GM19023 (cell line): Measurements from ENCODE around the gene C2orf76.
"Not testable (repeated sequence)": the region's sequence is repeated elsewhere in the genome, so short reads cannot be mapped to it uniquely, and the experiment has no call there.

Source experiments
- ATAC-seq: cut with Tn5 transposase; IDR thresholded peaks from one replicate; pipeline ENCODE4 v1.9.1; 2021; ENCODE audit warnings: mild to moderate bottlenecking, moderate library complexity; ENCODE audit not compliant: unreplicated experiment

Gene C2orf76

DNA sequence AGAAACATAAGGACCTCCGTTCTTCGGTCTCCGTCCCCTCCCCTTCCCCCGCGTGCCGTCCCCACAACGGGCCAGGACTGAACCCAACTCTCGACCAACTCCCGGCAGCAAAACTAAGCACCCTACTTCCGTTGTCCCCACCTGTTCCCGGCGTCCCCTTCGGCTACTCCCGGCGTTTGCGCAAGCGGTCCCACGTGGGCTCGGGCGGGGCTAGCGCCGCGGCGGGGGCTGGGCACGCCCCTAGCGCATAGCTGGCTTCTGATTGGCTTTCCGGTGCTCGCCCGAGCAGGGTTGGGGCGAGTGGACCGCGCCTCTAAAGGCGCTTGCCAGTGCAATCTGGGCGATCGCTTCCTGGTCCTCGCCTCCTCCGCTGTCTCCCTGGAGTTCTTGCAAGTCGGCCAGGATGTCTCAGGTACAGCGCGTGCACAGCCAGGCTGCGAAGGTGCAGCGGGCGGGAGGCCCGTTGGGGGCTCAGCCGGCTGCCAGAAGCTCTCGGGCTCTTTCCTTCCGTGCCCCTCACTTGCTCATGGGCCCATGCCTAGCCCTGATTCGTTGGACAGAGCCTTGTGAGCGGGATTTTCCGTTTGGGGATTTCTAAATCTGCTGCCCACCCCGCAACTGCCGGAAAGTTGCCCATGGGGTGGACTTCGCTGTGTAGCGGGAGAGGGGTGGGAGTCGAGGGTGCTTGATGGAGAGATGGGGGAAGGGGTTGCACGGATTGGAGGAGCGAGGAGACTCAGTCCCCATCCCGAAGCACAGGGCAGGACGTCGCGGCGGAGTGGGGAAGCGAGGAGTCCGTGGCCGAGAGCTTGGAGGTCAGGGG, at the start of gene C2orf76, which contains the start of gene DBI:
C2orf76 (minus strand) TSS at position 186 of the 823 bp plus-strand sequence. CDS start 26,875 bp downstream, outside the sequence.
DBI (plus strand) TSS at position 329 of the 823 bp plus-strand sequence; CDS start at position 404, 75 bp downstream.
- ATAC-seq = peak; percentile 96

DNA sequence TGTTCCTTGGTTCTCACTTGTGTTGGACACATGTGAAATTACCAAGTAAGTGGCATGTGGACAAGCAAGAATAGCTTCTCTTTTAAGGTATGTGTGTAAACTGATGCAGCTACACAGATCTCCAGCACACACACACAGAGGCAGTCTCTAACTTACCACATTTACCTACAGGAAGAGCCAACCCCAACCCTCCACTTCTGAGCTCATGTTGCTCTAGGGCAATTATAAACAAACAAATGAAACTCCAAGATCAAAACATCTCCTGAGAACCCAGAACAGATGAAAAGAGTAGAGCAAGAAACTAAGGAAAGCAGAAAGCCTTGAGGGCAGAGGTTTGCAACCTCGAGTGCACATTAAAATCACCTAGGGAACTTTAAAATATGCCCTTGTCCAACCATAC, 49.0 kb upstream of the C2orf76 start:
- no peak for ATAC-seq

DNA sequence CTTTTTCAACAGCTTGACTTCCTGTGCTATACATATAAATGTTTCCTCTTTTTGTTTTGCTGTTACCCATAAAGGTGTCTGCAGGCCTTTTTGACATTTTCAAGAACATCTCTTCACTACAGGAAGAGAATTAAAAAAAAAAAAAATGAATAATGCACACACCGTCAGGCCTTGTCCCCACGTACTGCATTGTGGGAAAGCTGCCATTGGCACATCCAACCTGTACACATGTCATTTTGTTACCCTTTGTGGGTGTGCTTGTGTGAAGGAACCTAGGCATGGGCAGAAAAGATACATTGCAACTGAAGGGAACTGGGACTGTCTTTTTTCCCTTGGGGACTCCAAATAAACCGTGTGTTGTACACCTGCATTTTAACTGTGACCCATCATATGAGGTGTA, 48.3 kb upstream of the C2orf76 start:
- no peak for ATAC-seq

DNA sequence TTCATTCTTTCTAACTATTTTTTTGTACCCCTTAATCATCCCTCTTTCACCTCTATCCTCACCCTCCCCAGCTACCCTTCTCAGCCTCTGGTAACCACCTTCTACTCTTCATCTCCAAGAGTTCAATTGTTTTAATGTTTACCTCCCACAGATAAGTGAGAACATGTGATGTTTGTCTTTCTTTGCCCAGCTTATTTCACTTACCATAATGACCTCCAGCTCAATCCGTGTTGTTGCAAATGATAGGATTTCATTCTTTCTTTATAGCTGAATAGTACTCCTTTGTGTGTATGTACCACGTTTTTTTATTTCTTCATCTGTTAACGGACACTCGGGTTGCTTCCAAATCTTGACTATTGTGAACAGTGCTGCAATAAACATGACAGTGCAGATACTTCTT, 42.9 kb upstream of the C2orf76 start:
- ATAC-seq = no peak

DNA sequence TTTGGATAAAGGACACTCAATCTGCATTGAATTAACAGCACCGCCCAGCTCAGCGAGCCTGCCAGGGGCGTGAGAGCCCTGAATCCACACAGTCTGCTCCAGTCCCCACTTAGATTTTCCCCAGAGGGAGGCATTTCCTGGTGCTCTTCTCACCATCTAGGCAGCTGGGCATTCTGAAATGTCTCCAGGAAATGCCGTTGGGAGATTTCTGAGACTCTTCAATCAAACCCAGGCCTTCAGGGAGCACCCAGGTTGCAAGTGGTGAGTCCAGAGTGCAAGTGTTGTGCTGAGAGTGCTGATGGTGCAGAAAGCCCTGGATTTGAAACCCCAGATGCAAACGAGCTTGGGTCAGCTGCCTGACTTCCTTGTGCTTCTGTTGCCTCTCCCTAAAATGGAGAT, 41.6 kb upstream of the C2orf76 start:
- ATAC-seq = no peak

DNA sequence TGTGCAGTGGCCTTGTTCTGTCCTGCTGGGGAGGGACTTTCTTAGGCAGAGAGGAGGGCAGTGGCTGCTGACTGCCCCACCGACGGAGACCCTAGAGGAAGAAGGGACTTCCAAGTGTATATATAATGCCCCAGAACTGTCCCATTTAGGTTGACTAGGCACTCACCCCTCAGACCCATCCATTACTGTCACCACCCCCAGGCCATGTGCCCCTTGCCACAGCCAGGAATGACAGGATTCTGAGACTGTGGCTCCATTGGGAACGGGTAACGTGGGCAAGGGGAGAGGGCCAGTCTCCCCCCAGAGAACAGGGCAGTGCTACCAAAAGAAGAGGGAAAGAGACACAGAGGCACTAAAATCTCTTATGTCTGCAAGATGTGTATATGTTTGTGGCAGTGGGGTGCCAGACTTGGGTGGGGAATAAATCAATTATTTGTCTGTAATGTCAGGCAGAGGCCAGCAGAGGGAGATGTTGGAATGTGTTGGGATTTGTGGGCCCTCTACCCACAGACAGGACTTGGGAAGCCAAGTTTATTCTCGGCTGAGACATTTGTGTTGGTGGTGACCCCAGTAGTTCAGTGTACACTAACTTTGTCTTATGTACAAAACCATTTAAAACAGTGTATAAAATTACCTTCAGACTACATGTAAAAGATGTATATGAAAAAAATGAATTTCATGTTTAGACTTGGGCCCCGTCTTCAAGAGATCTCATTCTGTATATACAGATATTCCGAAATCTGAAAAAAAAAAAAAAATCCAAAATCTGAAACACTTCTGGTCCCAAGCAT, 41.0 kb upstream of the C2orf76 start:
- no peak for ATAC-seq

DNA sequence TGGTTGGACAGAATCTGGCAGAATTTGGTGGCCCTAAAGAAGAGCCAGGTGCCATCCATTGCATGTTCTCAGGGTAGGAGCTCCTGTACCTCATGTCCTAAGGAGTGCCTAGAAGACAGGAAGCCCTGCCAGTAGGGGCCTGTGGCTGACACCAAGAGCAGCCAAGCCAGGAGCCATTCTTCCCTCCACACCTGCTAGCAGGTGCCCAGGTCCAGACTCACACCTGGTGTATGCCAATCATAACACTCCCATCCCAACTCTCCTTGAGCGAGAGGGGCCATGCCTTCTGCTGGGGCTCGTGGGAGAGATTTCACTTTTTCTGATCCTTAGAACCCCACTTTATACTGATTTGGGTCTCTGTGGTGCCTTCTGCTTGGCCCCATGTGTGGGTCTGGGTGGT, 38.5 kb upstream of the C2orf76 start:
- no peak for ATAC-seq

DNA sequence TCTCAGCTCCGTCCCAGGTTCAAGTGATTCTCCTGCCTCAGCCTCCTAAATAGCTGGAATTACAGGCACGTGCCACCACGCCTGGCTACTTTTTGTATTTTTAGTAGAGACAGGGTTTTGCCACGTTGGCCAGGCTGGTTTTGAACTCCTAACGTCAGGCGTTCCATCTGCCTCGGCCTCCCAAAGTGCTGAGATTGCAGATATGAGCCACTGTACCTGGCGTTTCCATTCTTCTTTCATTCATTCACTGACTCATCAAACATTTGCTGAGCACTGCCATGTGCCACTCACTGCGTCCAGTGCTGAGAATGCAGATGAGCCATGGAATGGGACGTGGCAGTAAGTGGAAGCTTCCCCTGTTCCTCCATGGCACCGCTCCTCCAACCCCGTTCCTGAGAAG, 37.0 kb upstream of the C2orf76 start:
- ATAC-seq = not testable (repeated sequence)

DNA sequence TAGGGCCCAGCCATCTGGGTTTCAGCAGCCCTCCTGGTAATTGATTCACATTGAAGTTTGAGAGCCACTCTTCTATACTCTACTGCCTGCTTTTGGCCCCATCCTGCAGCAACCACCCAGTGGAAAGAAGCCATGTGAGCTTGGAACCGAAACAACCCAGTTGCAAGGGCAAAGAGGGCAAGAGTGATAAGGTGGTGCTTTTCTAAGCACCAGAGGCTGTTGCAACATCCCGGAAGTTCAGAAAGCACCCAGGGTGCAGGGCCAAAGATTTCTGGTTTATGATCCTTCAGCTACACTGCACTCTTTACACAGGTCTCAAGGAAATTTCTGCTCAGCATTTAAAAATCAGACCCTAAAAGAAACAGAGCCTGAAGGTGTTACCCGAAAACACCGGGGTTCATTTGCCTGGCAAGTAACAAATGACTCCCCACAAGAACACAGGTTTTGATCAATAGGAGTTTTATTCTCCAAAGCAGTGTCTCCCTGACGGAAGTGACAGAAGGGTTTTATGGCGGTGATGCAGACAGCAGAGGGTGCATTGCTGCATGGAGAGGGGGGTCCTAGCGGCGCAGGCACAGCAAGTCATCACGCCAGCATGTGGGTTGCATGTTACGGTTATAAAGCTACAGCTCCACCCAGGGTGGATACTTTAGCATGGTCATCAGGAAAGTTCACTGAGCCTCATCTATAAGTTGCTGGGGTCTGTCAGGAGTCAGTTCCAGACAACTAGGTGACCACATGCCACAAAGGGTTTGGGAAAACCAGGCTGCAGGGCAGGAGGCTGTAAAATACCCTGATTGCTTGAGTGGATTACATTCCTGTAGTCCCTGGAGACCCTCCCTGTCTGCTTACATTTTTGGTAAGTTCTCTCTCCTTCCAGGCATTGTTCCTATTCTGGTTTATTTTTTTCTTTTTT, 36.3 kb upstream of the C2orf76 start:
- no peak for ATAC-seq

DNA sequence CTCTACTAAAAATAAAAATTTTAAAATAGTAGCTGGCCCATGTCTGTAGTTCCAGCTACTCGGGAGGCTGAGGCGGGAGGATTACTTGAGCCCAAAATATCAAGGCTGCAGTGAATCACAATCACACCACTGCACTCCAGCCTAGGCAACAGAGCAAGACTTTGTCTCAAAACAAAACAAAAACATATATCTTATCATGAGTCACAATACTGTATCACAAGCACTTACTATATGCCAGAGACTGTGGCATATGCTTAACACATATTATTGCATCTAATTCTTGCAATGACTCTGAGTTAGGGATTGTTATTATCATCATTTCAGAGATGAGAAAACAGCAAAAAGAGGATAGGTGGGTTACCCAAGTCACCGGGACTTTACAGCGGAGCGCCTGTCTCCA, 35.5 kb upstream of the C2orf76 start:
- no peak for ATAC-seq

DNA sequence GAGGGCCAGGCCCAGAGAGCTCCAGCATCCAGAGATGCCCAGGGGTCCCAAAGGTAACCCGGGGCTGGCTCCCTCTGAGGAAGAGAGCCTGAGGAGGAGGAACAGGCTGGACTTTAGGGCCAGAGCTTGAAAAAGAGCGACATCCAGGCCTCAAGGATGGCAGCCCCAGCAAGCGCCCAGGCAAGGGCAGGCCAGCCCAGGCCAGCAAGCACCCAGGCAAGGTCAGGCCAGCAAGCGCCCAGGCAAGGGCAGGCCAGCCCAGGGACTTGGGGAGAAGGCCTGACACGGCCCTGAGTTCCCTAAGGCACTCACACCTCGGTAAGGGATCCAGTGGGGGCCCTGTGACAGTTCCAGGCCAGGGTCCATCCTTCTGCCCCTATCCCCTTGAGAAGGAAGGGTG, 30.6 kb upstream of the C2orf76 start:
- ATAC-seq = no peak

DNA sequence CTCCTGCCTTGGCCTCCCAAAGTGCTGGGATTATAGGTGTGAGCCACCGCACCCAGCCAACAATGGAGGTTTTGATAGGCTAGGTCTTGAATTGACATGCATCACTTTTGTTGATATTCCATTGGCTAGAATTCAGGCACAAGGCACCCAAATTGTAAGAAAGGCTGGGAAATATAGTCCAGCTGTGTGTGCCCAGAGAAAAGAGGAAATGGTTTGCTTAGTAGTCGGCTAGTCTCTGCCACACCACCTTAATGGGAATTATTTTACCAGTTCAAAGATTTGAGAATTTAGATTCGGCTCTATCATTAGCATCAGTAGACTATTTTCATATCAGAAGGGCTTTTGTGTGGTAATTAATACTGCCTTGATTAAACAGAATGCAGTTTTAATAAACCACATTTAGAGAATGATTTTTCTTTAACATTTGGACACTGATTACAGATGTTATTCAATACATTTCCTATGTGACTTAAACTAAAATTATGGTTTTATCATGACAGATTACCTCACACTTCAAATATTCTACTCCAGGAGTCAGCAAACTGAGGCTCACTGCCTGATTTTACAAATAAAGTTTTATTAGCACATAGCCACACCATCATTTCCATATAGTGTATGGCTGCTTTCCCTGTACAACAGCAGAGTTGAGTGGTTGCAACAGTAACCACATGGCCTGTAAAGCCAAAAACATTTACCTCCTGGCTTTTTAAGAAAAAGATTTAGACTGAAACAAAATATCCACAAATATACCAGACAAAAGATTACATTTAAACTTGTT, 27.5 kb upstream of the C2orf76 start:
- no peak for ATAC-seq

DNA sequence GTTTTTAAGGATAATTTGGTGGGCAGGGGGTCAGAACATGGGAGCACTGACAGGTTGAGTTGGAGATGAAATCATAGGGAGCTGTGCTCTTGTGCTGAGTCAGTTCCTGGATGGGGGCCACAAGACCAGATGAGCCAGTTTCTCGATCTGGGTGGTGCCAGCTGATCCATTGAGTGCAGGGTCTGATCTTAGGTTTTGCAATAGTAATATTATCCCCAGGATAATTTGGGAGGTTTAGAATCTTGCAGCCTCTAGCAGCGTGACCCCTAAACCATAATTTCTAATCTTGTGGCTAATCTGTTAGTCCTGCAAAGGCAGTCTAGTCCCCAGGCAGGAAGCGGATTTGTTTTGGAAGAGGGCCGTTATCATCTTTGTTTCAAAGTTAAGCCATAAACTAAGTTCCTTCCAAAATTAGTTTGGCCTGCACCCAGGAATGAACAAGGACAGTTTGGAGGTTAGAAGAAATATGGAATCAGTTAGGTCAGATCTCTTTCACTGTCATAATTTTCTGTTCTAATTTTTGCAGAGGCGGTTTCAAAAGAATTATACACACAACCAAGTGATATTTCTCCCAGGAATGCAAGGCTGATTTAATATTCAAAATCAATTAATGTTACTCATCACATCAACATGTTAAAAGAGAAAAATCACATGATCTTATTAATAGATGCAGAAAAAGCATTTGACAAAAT, 23.1 kb upstream of the C2orf76 start:
- no peak for ATAC-seq

DNA sequence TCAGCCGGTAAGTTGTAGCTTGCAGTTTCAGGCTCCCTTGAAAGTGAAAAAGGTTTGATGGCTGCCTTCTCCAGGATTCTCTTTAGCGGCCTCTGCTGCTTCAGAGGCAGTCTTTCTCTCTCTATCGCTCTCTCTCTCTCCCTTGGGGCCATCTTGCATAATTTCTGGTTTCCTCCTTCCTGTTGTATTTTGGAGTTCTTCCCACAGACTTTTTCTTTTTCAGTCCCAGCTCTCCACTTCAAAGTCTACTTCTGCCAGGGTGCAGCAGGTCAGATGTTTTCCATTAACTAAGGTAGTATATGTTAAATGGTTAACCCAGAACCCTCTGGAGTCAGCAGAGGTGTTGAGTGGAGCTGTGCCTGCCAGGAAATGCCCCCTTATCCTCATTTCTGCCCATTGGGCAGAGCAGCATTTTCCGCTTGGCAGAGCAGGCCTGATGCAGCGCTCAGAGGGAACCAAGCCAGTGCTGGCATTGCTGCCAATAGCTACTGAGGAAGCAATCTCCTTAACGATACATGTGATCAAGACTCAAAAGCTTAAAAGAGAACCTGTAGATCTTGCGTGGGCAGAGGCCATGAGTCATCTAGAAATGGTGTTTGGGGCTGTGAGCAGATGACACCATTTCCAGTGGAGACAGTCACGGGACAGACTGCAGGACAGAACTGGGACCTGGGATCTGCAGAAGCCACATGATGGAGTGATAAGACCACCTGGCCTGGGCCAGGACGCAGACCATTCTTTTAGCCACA, 20.9 kb upstream of the C2orf76 start:
- ATAC-seq = peak; percentile 78

DNA sequence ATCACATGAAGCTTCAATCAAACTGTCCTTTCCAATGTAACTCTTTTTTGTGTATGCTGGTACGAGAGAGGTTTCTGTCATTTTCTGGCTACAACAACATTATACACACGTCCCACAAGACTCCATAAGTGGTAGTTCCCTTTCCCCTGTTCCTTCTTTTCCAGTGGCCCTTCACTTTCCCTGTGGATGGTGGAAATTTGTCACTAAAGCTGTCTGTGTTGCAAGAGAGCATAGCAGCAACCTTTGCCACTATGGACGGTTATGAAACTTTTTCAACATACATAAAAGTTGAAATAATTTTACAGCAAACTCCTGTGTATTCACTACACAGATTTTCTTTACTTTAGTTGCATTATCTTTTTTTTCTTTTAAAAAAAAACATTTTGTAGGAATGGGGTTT, 18.8 kb upstream of the C2orf76 start:
- ATAC-seq = no peak

DNA sequence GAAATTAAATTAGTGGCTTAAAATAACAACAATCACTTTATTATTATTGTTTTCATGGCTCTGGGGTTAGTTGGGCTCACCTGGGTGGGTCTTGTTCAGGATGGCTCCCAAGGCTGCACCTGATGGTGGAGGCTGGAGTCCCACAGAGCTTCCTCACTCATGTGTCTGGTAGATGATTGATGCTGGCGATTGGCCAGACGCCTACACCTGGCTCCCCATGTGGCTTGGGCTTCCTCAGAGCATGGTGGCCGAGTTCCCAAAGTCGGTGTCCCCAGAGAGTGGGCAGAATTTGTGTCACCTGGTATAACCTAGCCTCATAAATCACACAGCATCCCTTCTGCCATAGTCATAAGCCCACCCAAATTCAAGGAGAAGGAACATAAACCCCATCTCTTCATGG, 18.3 kb upstream of the C2orf76 start:
- no peak for ATAC-seq

DNA sequence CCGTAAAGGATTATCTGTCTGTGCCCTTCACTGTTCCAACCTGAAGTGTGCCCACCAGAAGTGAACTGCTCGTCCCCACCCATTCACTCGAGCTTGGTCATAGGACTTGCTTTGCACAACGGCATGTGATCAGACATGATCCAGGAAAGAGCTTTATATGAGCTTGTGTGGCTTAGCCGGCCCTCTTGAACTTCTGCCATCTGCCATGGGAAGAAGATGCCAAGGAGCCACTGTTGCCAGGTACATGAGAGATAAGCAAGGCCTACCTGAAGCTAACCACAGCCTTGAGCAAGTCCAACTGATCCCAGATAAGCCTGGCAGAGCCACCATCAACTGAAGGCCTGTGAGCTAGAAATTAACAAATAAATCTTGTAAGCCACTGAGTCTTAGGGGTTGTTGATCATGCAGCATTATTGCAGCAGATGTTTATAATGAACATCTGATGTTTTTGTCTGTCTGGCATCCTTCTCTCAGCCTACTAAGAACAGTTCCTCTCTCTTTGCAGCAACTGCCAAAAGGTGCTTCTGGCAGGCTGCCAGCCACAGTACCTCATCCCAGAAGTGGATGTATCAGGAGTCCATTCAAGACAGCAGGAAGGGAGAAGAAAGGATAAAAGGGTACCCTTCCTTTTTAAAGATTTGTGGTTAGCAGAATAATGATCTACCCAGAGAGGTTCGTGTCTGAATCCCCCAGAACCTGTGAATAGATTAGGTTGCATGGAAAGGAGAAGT, 16.9 kb upstream of the C2orf76 start:
- ATAC-seq = no peak

DNA sequence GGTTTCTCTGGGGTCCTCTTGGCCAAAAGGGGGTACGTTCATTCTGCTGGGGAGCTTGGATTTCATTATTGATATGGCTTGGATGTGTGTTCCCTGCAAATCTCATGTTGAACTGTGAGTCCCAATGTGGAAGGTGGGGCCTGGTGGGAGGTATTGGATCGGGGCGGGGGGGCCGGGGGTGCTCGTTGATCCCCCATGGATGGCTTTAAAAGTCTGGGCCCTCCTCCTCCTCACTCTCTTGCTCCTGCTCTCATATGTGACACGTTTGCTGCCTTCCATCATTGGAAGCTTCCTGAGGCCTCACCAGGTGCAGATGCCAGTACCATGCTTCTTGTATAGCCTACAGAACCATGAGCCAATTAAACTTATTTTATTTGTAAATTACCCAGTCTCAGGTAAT, 11.9 kb upstream of the C2orf76 start:
- no peak for ATAC-seq
